SK-N-SH treated with all-trans-retinoic acid at 6 μM for 48 hours (cell line): ENCODE data around the gene SERPINA12.

Experiments
- TF ChIP-seq, protein P1 (sequence below): fragments of 250-450 bp; sonication (Bioruptor Pico); IDR thresholded peaks from 2 replicates; pipeline ENCODE4 v1.8.0; 2020; ENCODE audit warnings: mild to moderate bottlenecking, moderate library complexity, borderline replicate concordance
- TF ChIP-seq, protein P2 (sequence below): fragments of 250-450 bp; sonication (Bioruptor Pico); IDR thresholded peaks from 2 replicates; pipeline ENCODE4 v1.5.1; 2021; ENCODE audit warnings: mild to moderate bottlenecking, moderate library complexity

DNA sequence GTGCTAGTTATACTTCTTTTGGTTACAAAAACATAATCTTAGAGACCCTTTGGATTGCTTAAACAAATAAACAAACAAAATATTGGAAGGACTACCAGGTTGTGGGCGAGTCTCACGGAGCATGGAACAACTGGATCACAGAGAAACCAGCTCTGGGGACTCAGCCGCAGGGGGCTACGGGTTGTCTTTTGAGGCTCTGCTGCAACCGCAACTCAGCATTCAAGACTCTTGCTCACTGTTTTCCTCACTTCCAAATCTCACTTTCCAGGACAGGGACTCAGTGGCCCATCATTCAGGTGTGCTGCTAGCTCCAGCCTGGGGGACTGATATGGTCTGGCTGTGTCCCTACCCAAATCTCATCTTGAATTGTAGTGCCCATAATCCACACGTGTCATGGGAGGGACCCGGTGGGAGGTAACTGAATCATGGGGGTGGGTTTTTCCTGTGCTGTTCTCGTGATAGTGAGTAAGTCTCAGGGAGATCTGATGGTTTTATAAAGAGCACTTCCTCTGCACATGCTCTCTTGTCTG, 37.9 kb upstream of the SERPINA12 start:
- TF ChIP-seq, protein P1, sequence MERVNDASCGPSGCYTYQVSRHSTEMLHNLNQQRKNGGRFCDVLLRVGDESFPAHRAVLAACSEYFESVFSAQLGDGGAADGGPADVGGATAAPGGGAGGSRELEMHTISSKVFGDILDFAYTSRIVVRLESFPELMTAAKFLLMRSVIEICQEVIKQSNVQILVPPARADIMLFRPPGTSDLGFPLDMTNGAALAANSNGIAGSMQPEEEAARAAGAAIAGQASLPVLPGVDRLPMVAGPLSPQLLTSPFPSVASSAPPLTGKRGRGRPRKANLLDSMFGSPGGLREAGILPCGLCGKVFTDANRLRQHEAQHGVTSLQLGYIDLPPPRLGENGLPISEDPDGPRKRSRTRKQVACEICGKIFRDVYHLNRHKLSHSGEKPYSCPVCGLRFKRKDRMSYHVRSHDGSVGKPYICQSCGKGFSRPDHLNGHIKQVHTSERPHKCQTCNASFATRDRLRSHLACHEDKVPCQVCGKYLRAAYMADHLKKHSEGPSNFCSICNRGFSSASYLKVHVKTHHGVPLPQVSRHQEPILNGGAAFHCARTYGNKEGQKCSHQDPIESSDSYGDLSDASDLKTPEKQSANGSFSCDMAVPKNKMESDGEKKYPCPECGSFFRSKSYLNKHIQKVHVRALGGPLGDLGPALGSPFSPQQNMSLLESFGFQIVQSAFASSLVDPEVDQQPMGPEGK: no peak
- TF ChIP-seq, protein P2, sequence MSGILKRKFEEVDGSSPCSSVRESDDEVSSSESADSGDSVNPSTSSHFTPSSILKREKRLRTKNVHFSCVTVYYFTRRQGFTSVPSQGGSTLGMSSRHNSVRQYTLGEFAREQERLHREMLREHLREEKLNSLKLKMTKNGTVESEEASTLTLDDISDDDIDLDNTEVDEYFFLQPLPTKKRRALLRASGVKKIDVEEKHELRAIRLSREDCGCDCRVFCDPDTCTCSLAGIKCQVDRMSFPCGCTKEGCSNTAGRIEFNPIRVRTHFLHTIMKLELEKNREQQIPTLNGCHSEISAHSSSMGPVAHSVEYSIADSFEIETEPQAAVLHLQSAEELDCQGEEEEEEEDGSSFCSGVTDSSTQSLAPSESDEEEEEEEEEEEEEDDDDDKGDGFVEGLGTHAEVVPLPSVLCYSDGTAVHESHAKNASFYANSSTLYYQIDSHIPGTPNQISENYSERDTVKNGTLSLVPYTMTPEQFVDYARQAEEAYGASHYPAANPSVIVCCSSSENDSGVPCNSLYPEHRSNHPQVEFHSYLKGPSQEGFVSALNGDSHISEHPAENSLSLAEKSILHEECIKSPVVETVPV (CRISPR knock-in tag): no peak
